K562 (cell line): Measurements from ENCODE around the gene ATXN1.

ENCODE experiments used
- BRF2 ChIP-seq: IDR thresholded peaks from 3 replicates; pipeline ENCODE4 v1.6.1; 2011; ENCODE audit warnings: borderline replicate concordance, mild to moderate bottlenecking; ENCODE audit not compliant: insufficient read length, insufficient read depth
- CHD2 ChIP-seq: IDR thresholded peaks from 2 replicates; pipeline ENCODE4 v1.6.1; 2011; ENCODE audit warnings: low read depth, low read length
- HCFC1 ChIP-seq: IDR thresholded peaks from 2 replicates; pipeline ENCODE4 v1.6.1; 2012; ENCODE audit warnings: low read depth, low read length, improper control_type of control experiment
- JUND ChIP-seq, 2 experiments: IDR thresholded peaks; 2 replicates in 1 of 2; 3 replicates in 1 of 2; pipeline ENCODE4 v1.6.1; 2011; ENCODE audit warnings: borderline replicate concordance in 2 of 2, low read depth in 2 of 2, low read length in 2 of 2, improper control_type of control experiment in 1 of 2, missing biosample characterization in 1 of 2, missing genetic modification characterization in 1 of 2, missing genetic modification reagents in 1 of 2
- MCM3 ChIP-seq: fragments of 450-650 bp; IDR thresholded peaks from 2 replicates; pipeline ENCODE4 v1.6.1; 2016
- MCM5 ChIP-seq: fragments of 450-650 bp; IDR thresholded peaks from 2 replicates; pipeline ENCODE4 v1.6.1; 2016; ENCODE audit warnings: low read depth
- PCBP2 ChIP-seq: fragments of 200-400 bp; formaldehyde crosslinking; IDR thresholded peaks from 2 replicates; pipeline ENCODE4 v1.6.1; 2018; ENCODE audit warnings: low read length, low read depth, mild to moderate bottlenecking, moderate library complexity; ENCODE audit not compliant: poor library complexity, severe bottlenecking
- SETDB1 ChIP-seq: IDR thresholded peaks from one replicate; pipeline ENCODE4 v1.6.1; 2012; ENCODE audit warnings: low read length, control low read depth, inconsistent platforms
- SP1 ChIP-seq: sonication (generic); formaldehyde crosslinking; IDR thresholded peaks from 2 replicates; pipeline ENCODE4 v1.8.1; 2022; ENCODE audit warnings: mild to moderate bottlenecking, missing genetic modification reagents
- TCF3 ChIP-seq: sonication (generic); formaldehyde crosslinking; IDR thresholded peaks from 2 replicates; pipeline ENCODE4 v1.4.0; 2020; ENCODE audit warnings: mild to moderate bottlenecking, missing genetic modification reagents
- ZNF12 ChIP-seq: sonication (generic); formaldehyde crosslinking; IDR thresholded peaks from 2 replicates; pipeline ENCODE4 v1.4.0; 2020; ENCODE audit warnings: mild to moderate bottlenecking, missing genetic modification reagents
- ZNF431 ChIP-seq: sonication (generic); formaldehyde crosslinking; IDR thresholded peaks from 2 replicates; pipeline ENCODE4 v1.8.0; 2022; ENCODE audit warnings: mild to moderate bottlenecking, missing genetic modification reagents
- ZNF609 ChIP-seq: sonication (generic); formaldehyde crosslinking; IDR thresholded peaks from 2 replicates; pipeline ENCODE4 v1.8.1; 2023; ENCODE audit warnings: missing genetic modification reagents, mild to moderate bottlenecking, borderline replicate concordance
- TF ChIP-seq, protein P1 (sequence below), 3 experiments: IDR thresholded peaks in 2 of 3; conservative IDR thresholded peaks in 1 of 3; 2 replicates each; pipeline ENCODE4 v1.5.1; 2011 to 2012; ENCODE audit warnings: low read length in 3 of 3, mild to moderate bottlenecking in 3 of 3, control low read depth in 2 of 3, improper control_type of control experiment in 1 of 3, inconsistent platforms in 1 of 3, low read depth in 1 of 3, mixed read lengths in 1 of 3, moderate library complexity in 1 of 3; ENCODE audit not compliant: insufficient read depth in 2 of 3

DNA sequence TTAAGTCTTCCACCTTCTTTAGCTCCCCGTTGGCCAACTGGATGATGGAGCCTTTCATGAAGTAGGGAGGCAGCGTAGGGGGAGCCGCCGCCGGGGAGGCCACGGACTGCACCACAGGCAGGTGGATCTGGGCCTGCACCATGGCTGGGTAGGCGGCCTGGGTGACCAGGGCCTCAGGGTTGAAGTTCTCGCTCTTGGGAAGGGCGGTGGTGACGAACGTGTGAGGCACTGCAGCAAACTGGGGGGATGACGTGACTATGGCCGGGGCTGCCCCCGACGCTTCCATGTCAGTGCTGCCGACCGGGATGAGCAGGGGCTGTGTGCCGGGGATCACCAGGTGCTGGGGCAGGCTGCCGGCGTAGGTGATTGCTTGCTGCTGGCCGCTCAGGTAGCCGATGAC is 434.7 kb downstream of the ATXN1 start:
- TF ChIP-seq JUND (IDR thresholded peaks at IDR 0.05; ENCODE audit: borderline replicate concordance, low read depth, low read length) (no peak), JUND (tag; IDR thresholded peaks at IDR 0.05; ENCODE audit: borderline replicate concordance, low read depth, low read length) (no peak), ZNF431 (no peak), HCFC1 (no peak), BRF2 (no peak), MCM5 (no peak), ZNF609 (CRISPR knock-in tag) (no peak), CHD2 (no peak), SETDB1 (no peak), TCF3 (CRISPR knock-in tag) (no peak), PCBP2 (no peak), ZNF12 (CRISPR knock-in tag) (no peak), MCM3 (no peak), SP1 (CRISPR knock-in tag) (no peak)
- TF ChIP-seq, protein P1, sequence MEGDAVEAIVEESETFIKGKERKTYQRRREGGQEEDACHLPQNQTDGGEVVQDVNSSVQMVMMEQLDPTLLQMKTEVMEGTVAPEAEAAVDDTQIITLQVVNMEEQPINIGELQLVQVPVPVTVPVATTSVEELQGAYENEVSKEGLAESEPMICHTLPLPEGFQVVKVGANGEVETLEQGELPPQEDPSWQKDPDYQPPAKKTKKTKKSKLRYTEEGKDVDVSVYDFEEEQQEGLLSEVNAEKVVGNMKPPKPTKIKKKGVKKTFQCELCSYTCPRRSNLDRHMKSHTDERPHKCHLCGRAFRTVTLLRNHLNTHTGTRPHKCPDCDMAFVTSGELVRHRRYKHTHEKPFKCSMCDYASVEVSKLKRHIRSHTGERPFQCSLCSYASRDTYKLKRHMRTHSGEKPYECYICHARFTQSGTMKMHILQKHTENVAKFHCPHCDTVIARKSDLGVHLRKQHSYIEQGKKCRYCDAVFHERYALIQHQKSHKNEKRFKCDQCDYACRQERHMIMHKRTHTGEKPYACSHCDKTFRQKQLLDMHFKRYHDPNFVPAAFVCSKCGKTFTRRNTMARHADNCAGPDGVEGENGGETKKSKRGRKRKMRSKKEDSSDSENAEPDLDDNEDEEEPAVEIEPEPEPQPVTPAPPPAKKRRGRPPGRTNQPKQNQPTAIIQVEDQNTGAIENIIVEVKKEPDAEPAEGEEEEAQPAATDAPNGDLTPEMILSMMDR (IDR thresholded peaks at IDR 0.05 in 2 of 3, conservative IDR thresholded peaks at IDR 0.05 in 1 of 3; ENCODE audit: insufficient read depth in 2 of 3, low read depth in 1 of 3, low read length in 3 of 3) = no peak
